Activated CD4-positive, alpha-beta T cell treated with anti-CD3 and anti-CD28 coated beads, Interleukin-10, Interleukin-2, amounts not matched to agents 100 ng/mL and 50 ng/mL, durations not matched to agents 16 hours and 8 hours (primary cell): ENCODE results near the gene ADAMTSL3.

Source experiments
- DNase-seq: peaks from one replicate; pipeline ENCODE4 v3.0.0-alpha.2; 2020

ADAMTSL3 gene

GRCh38 chr15:83653639-83654378 is at the start of gene ADAMTSL3:
ADAMTSL3 (plus strand) TSS chr15:83654123; CDS start chr15:83655762, 1,639 bp downstream.
- no peak for DNase-seq

GRCh38 chr15:83604549-83604948 is 49.4 kb upstream of the ADAMTSL3 start:
- DNase-seq = no peak

- no peak for DNase-seq
Measured at GRCh38 chr15:83605111-83605945, 48.6 kb upstream of the ADAMTSL3 start.

GRCh38 chr15:83610132-83610531 is 43.8 kb upstream of the ADAMTSL3 start:
- DNase-seq = no peak

DNA sequence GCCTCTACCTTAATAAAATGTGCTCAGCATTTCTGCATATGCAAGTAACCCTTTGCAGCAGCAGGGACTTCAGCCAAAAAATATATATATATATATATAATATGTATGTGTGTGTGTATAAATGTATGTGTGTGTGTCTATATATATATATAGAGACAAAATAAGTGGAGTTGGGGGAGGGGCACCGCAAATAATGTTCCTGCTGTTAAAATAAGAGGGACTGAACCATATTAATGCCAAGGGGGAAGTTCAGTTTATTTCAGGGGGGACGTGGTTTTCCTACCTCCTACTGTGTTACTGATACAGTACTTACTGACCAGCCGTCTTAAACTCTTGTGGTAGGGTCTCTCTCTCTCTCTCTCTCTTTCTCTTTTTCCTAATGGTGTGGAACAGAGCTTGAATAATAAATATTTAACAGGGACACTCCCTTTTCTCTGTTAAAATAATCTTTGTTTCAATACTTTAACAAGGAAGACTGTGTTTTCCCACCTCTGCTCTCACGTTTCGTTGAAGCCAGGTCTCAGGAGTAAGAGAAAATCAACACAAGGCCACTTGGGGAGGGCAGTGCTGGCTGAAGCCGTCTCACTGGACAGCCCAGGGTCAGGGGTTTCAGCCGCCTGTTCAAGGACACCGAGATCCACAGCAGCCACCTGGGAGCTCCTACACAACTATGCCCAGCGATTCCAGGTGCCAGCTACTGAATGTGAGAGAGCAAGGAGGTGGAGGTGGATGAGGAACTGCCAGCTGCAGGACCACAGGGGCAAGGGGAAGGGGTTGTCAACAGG is 42.8 kb upstream of the ADAMTSL3 start:
- no peak for DNase-seq

- DNase-seq = no peak
Measured at GRCh38 chr15:83612226-83612625, 41.7 kb upstream of the ADAMTSL3 start.

DNA sequence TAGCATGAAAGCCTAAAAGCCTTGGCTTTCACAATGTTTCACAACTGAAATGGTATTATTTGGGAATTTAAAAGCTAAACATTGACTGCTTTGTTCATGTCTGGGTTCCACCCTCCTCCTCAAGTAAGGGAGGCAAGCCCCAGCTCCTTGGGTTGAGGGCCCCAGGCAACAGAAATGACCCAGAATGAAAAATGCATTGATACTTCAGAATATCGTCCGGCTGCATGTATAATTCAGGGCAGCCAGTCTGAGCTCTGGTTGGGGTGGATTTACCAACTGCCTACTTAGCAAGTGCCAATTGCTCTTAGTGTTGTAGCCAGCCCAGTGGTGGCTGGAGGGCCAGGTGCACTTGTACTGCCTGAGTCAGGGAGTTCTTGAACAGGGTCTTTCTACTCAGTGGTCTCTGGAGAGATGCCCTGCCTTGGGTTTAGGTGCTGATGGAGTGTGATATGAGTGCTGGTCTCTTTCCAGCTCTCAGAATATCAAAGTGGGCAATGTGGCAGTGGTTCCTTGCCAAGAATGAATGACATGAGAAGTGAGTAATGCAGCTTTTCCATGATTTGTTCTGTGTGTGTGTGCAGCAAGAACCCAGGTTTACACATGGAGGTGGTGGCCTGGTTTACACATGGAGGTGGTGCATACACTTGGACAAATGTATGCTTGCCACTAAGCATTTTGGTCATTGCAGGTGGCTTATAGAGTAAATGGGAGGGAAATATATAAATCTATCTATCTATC is 40.9 kb upstream of the ADAMTSL3 start:
- no peak for DNase-seq

GRCh38 chr15:83613714-83614113 is 40.2 kb upstream of the ADAMTSL3 start:
- no peak for DNase-seq

GRCh38 chr15:83616840-83617239 is 37.1 kb upstream of the ADAMTSL3 start:
- no peak for DNase-seq

GRCh38 chr15:83626171-83626802 is 27.6 kb upstream of the ADAMTSL3 start:
- peak; percentile 53 for DNase-seq

DNA sequence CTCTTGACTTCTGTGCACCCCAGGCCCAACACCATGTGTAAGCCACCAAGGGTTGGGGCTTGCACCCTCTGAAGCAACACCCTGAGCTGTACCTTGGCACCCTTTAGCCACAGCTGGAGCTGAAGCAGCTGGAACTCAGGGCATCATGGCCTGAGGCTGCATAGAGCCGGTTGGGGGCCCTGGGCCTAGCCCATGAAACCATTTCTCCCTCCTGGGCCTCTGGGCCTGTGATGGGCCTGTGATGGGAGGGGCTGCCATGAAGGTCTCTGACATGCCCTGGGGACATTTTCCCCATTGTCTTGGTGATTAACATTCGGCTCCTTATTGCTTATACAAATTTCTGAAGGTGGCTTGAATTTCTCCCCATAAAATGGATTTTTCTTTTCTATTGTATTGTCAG is 22.4 kb upstream of the ADAMTSL3 start:
- DNase-seq = no peak

GRCh38 chr15:83643201-83643600 is 10.7 kb upstream of the ADAMTSL3 start:
- DNase-seq = no peak

DNA sequence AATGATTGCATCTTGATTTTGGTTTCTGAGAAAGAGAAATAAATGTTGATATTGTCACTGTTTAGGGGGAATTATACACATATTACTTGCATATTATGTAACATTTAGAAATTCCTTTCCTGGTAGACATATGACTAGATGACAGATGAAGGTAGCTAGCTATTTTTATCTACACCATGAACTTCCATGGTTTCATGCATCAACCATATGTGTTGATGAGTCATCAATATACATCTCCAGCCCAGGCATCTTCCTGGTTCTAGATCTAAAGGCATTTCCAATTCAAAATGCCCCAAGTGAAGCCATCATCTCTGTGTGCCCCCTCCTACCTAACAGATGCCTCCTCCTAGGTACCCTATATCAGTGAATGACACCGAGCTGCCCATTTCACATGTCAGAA is 9.5 kb upstream of the ADAMTSL3 start:
- no peak for DNase-seq

GRCh38 chr15:83650831-83651230 is 3.1 kb upstream of the ADAMTSL3 start:
- no peak for DNase-seq

DNA sequence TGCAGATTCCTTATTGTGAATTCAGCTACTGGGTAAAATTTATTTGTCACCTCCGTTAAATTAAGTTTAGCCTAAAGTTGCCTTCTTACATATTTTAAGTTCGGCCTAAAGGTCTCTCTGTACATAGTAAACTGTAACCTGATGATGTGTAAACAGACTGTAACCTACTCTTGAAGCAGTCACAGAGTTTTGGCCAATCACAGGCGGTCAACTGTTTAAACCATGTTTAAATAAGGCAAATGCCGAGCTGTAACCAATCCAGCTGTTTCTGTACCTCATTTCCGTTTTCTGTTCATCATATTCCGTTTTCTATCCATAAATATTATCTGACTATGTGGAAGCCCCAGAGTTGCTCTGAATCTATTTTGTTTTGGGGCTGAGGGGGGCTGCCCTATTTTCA is 2.4 kb upstream of the ADAMTSL3 start:
- DNase-seq = no peak

DNA sequence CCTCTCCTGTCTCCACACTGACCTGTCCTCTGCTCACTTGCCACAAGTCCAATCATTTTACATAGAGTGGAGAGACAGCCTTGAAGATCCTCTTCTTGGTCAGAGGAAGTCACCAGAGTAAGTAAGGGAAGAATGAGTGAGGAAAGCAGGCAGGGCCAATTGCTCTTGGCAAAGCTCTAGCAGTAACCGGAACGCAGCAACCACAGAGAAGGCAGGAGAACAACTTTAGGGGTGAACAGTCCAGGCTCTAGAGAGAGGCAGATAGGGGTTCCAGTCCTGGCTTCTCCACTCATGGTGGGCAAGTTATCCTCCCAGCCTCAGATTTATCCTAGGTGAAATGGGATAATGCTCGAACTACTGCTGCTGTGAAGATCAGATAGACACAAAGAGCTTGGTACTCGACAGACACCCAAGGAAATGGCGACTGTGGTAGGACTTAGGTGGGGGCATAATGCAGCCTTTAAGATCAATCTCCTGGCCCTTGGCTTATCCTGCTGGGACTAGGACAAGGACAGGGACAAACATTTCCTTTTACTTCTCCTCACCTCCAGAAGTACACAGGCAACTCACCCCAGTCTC is 1.2 kb upstream of the ADAMTSL3 start:
- DNase-seq = no peak

- DNase-seq = no peak
Measured at GRCh38 chr15:83653288-83653638, 660 bp upstream of the ADAMTSL3 start.

- DNase-seq = no peak
Measured at GRCh38 chr15:83654379-83655236, 685 bp downstream of the ADAMTSL3 start.

GRCh38 chr15:83655237-83655616 is 1.3 kb downstream of the ADAMTSL3 start:
- no peak for DNase-seq

DNA sequence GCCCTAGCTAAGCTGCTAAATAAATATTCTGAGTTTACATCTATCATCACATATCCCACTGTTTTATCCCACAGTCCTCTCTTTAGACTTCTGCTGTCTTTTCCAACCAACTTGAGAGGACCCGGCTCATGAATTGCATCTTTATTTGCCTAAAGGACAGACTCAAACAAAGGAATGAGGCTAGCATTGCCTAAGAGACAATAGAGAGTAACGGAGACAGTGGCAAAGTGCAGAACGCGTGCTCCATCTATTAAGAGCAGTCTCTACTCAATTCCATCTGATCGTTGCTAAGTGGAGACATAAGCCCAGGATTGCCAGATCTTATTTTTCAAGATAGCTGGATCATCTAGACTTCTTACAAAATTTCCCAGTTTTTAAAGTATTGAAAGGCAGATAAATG is 2.3 kb downstream of the ADAMTSL3 start:
- no peak for DNase-seq

GRCh38 chr15:83656943-83657528 is 3.1 kb downstream of the ADAMTSL3 start:
- DNase-seq = no peak
